NCI-H1436 treated with DMSO at 0.1 percent for 48 hours (cell line): ENCODE measurements around the gene RNF144A.

ENCODE experiments used
- DNase-seq: peaks from one replicate; lab custom pipeline; 2025; lab: John Stamatoyannopoulos, UW

Gene RNF144A

GRCh38 chr2:6947929-6948676, 30.9 kb downstream of the RNF144A start:
- DNase-seq = no peak

DNA sequence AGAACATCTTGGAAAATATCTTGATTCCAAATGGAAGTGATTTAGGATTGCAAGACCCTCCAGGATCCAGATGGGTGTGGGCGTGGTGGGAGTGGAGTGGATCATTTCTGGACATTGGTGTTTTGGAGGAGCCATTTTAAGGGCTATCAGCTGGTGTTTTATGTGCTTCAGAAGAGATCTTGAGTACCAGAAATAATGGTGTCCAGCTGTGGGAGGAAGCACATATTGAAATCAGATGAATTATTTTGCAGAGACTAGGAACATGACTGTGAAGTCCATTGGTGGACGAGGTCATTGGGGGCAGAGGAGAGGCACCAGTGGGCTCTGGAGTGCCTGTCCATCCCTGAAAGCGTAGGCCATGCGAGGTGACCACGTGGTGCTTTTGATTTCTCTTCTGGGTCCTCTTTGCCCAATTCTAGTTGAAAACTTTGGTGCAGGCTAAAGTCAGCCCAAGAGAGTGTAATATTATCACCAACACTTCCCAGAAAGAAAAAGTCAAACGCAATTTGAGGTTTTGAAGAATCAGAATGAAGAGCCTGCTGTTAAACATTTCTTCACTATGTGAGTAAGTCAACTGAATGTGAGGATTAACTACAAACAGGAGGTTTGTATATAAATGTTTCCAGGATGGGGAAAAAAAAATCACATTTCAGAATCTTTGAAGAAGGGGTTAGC, 31.6 kb downstream of the RNF144A start:
- DNase-seq = no peak

DNA sequence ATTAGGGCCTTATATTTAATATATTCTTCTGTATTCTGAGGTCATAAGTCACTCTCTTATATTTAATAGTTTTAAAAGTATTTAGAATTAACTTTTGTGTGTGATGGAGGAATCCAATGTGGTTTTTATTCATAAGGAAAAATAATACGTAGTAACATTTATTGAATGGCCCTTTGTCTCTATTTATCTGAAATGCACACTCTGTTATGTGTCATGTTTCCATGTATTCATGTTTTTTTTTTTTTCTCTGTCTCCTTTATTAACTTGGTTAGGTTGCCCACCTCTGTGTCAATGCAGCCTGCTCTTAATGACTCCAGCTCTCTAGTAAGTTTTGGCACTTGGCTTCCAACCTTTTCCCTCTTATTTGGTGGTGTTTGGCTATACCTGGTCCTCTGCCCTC, 33.8 kb downstream of the RNF144A start:
- no peak for DNase-seq

- no peak for DNase-seq
These were observed 34.9 kb downstream of the RNF144A start for GRCh38 chr2:6952101-6952500.

GRCh38 chr2:6954586-6954985, 37.4 kb downstream of the RNF144A start:
- no peak for DNase-seq

DNA sequence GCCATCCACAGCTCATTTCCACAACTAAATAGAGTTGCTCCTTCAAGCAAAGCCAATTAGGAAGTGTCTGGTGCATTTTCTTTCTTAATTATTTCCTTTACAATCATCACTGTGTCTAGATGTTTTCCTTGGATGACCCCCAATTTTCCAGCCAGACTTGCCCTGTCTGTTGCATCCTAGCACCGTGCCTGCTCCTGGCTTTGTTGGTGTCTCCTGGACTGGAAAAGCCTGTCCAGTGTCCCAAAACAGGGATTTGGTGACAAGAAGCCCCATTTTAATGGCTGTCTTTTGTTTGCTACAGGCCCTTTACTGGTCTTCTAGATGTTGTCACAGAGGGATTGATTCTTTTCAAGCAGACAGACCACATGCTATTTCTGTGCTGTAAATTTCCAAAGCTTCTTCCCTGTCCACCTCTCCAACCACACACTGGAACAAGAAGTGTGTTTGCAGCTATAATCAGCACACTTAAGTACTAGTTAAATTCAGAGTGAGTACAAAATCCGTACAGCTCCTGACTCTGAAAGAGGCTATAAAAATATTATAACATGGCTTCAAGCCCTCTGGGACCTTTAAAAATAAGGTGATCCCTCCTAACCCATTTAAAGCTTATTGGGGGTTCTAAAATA, 38.4 kb downstream of the RNF144A start:
- DNase-seq = no peak

DNA sequence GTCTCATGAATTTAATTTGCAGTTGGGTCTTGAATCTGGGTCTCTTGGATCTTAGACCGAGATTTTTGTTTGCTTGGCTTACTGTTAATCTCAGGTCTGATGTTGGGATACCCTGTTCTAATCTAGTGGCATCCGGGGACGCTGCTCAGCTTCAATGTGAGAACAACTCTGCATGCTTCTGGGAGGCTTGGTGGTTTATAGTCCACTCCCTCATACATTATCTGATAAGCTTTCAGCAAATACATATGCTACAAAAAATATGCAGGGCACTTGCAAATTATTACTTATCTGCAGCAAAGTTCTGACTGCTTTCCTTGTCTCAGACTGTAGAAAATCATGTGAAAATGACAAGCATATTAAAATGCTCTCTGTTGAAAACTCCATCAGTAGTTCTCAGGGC, 39.4 kb downstream of the RNF144A start:
- no peak for DNase-seq

DNA sequence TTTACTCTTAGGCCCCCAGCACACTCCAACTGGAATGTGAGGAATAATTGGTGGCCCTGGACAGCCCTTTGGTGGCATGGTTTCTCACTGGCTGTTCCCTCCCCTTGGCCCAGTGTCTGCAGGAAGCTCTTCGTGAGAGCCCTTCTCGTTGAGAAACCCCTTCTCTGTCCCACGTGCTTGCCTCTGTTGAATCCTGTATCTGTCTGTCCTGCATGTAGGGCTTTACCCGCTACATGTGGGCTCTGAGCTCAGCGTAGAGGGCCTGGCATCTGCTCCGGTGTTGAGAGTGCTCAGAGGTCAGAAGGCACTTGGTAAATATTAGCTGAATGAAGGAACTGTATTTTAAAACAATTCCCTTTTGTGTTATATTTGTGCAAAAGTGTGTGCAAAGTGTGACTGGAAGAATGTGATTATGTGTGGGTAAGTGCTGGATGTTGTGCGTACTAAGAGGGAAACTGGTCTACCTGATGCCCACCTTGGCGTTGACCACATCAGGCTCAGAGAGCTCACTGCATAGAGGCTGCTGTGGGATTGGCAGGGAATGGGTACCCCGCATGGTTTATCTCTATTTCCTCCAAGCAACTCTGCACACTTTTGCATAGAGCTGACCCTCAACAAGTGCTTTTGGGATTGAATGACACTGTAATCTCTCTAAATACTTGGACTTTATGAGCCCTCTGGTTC, 40.0 kb downstream of the RNF144A start:
- no peak for DNase-seq

- no peak for DNase-seq
These were observed 40.9 kb downstream of the RNF144A start for GRCh38 chr2:6957910-6958615.

DNA sequence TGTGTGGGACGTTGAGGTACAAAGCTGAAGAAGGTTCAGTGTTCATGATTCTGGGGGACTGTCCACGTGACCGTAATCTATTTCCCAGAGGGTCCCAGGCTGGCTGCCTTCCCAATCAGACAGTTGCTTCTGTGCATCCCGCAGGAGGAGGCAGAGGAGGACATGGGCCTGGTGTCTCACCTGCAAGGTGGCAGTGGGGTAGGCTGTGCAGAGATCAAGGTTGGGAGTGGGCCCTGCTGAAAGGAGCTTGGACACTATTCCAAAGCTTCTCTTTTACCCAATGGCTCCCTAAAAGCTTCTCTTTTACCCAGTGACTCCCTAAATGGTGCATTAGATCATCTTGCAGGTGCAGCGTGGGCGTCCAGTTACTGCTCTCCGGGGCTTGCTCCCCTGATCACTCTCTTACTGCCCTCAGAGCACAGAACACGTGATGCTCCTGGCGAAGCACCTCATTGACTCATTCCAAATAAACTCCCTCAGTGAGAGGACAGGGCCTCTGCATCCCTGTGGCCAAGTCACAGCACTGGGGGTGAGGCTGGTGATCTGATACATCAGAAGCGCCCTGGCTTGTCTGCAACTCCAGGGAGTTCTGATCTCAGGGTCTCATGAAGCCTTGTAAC, 41.5 kb downstream of the RNF144A start:
- DNase-seq = no peak

- no peak for DNase-seq
These were observed 42.5 kb downstream of the RNF144A start for GRCh38 chr2:6959751-6960150.

- DNase-seq = no peak
These were observed 43.4 kb downstream of the RNF144A start for GRCh38 chr2:6960659-6961058.

DNA sequence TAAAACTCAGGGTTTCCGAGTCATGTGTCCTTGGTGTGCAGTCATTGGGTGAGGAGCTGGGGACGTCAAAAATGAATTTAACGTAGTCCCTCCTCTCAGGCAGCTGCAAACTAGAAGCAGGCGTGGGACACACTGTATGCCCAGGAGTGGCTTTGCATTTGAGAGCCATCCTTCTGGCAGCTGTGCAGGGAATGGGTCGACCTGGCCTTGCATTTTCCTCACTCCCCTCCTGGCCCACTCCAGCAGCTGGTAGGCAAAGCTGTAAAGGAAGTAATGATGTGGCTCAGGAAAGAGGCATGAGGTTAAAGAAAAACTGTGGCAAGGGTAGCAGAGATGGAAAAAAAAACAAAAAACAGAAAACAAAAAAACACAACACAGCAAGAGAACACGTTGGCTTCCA, 46.5 kb downstream of the RNF144A start:
- DNase-seq = no peak

DNA sequence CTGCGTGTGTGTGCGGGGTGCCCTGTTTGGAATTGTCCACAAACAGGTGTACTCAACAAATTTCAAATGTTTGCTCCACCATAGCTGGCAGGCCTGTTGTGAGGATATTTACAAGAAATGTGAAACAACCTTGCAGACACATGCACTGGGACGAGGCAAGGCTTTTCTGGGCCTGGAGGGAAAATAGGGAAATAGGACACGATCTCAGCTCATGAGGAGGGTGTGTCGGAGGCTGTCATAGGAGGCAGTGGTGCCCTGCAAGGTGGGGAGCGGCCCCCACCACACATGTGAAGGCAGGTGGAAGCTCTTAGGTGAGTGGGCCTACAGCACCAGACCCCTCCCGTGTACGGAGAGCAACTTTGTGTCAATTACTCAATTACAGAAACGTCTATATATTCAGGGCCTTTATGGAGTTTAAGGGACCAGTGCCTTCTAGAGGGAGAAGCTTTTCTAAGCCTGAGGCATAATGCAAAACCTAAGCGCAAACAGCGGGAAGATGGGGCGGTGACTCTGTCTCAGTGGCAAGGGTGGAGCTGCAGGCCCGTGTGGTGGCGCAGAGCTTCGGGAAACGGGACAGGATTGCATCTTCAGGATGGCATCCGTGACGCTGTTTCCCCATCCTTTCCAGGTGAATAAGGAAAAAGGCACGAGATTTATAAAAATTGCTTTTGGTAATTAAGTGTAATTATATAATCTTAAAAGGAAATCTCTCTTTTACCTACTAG, 48.0 kb downstream of the RNF144A start:
- no peak for DNase-seq

DNA sequence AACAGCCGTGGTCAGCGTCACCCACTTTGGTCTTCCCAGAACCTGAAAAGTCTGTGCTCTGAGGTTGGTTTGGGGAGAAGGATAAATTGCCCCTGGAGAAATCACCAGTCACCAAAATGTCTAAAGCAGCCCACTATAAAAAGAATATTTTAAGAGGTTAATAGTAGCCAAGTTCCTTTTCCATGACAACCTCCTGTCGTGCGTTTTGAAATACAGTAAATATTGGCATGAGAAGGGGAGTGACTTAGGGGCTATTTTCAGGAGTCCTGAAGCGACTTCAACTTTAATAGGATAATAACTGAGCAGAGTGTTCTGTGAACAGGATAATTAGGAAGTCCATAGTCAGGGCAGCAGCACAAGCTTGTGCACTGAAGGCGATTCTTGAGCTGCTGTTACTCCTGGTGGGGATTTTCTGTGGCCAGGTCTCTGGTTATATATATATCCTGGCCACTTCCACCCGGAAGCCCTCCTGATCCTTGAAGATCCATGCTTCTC, 49.3 kb downstream of the RNF144A start:
- DNase-seq = no peak

DNA sequence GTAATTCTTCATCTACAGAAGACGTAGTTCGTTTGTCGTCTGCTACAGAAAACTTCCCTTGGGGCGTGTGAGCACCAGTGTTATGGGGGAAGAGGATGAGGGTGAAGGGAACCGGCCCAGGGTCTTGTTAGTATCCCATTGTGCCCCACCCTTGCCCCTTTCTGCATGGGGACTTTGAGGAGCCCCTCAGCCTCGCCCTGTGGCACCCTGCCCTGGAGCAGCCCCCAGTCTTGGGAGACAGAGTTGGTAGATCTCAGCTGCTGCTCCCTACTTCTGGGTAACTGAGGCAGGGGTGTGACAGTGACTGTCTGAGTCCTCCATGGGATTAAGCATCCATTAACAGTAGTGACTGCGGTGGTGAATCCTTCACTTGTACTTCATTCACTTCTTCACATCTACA, 50.1 kb downstream of the RNF144A start:
- no peak for DNase-seq

- DNase-seq = no peak
These were observed 51.3 kb downstream of the RNF144A start for GRCh38 chr2:6968319-6969100.

GRCh38 chr2:6970551-6970950, 53.3 kb downstream of the RNF144A start:
- no peak for DNase-seq

GRCh38 chr2:6970976-6971480, 53.8 kb downstream of the RNF144A start:
- no peak for DNase-seq

GRCh38 chr2:6971502-6971901, 54.3 kb downstream of the RNF144A start:
- DNase-seq = no peak
